Small intestine (tissue), 7 donors: ENCODE results near the gene BAD. TPM values are rescaled to one million over a fixed set of nuclear protein-coding genes. Genes with fewer than 3 reads are reported as not detected.

Experiments
- DNase-seq, 2 donors: peaks; one replicate each; pipeline versions ENCODE4 v3.0.0 to v3.0.0-alpha.2; 2013
- FAIRE-seq: peaks from 2 replicates; lab custom pipeline; 2012; peaks lifted over from hg19 to GRCh38; lab: Jason Lieb, UNC
- H3K27ac ChIP-seq, 3 donors: one replicate each; pipeline ENCODE4 v1.5.1; 2013; ENCODE audit warnings: low read length in 2 of 3, mild to moderate bottlenecking in 2 of 3, control low read depth in 1 of 3, inconsistent platforms in 1 of 3, low read depth in 1 of 3, moderate library complexity in 1 of 3
- H3K27me3 ChIP-seq, 3 donors: one replicate each; pipeline ENCODE4 v1.6.1; 2013; ENCODE audit warnings: low read length in 3 of 3, inconsistent platforms in 1 of 3; ENCODE audit not compliant: control insufficient read depth in 3 of 3, insufficient read depth in 3 of 3
- H3K36me3 ChIP-seq, 3 donors: one replicate each; pipeline ENCODE4 v1.6.1; 2013; ENCODE audit warnings: low read length in 3 of 3, inconsistent platforms in 1 of 3, low read depth in 1 of 3, mild to moderate bottlenecking in 1 of 3, moderate library complexity in 1 of 3; ENCODE audit not compliant: control insufficient read depth in 3 of 3, insufficient read depth in 2 of 3
- H3K4me1 ChIP-seq, 3 donors: one replicate each; pipeline ENCODE4 v1.6.1; 2013; ENCODE audit warnings: low read length in 2 of 3, inconsistent platforms in 1 of 3, low read depth in 1 of 3, mild to moderate bottlenecking in 1 of 3, moderate library complexity in 1 of 3; ENCODE audit not compliant: control insufficient read depth in 3 of 3, insufficient read depth in 2 of 3
- H3K4me3 ChIP-seq, 3 donors: one replicate each; pipeline ENCODE4 v1.5.1; 2013; ENCODE audit warnings: low read length in 3 of 3, control low read depth in 1 of 3, inconsistent platforms in 1 of 3, low read depth in 1 of 3, mild to moderate bottlenecking in 1 of 3, moderate library complexity in 1 of 3
- H3K9me3 ChIP-seq, 2 donors: one replicate each; pipeline ENCODE4 v1.6.1; 2013; ENCODE audit warnings: low read depth in 1 of 2, low read length in 1 of 2; ENCODE audit not compliant: control insufficient read depth in 2 of 2, insufficient read depth in 1 of 2
- WGBS, 3 donors: extraction: QIAGEN DNeasy Blood & Tissue Kit; methylation state at CpG; one replicate each; pipeline ENCODE4 v1.1.7; 2013; 5-methylcytosine and 5-hydroxymethylcytosine counted together
- polyA plus RNA-seq, 4 donors: library from polyadenylated mRNA; stranded (reverse) in 3 of 4; unstranded in 1 of 4; fragments of 200-250 nt in 3 of 4; fragments of 120-200 nt in 1 of 4; gene quantifications; one replicate each; pipeline versions ENCODE4 v1.2.1 to v1.2.3, GENCODE V29; 2013
- donor health status: healthy with polysubstance abuse.
- donor health status: control.
- donor health status: control.
- donor health status: Bipolar disorder and iron deficiency.
- donor health status: healthy.

BAD gene
- polyA plus RNA-seq, 4 donors: 41.2 to 98.6 (median 74.1) TPM

DNA sequence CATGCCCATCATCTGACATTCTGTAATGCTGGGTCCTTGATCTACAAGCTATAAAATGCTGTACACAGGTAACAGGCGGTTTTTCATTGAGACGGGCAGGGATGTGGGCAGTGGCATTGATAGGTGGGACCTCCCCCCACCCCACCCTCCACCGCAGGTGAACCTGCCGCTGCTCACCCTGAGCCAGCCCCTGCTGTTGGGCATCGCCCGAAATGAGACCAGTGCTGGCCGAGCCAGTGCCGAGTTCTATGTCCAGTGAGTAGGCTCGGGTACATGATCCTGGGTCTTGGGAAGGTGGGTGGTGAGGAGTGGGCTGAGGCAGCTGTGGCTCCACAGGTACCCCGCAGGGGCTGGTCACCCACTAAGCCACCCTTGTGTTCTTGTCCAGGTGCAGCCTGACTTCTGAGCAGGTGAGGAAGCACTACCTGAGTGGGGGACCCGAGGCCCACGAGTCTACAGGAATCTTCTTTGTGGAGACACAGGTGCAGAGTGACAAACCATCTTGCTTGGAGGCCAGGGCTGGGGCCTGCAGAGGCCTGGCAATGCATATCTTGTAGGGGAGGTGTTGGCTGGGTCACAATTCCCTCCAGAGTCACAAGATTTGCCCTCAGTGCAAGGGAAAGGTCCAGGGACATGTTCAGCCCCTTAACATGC is 55.2 kb downstream of the BAD start:
- Histone ChIP-seq H3K36me3 (peaks cover 0 to 15% (median 0%) of the 10 kb centered on the region in 3 donors), H3K4me3 (peak overlapping the region in 1 of 3 donors; percentile 81), H3K9me3 (no peaks in the 10 kb centered on the region), H3K27ac (peak overlapping the region; percentile 58 to 97 (median 86)), H3K4me1 (peaks cover 0 to 50% (median 3%) of the 10 kb centered on the region in 3 donors), H3K27me3 (no peaks in the 10 kb centered on the region)
- FAIRE-seq: no peak
- WGBS, 3 donors: 83 to 87% (median 84%) methylated on average over 12 of the region's 12 CpGs
- DNase-seq: peak in 1 of 2 donors; percentile 55

DNA sequence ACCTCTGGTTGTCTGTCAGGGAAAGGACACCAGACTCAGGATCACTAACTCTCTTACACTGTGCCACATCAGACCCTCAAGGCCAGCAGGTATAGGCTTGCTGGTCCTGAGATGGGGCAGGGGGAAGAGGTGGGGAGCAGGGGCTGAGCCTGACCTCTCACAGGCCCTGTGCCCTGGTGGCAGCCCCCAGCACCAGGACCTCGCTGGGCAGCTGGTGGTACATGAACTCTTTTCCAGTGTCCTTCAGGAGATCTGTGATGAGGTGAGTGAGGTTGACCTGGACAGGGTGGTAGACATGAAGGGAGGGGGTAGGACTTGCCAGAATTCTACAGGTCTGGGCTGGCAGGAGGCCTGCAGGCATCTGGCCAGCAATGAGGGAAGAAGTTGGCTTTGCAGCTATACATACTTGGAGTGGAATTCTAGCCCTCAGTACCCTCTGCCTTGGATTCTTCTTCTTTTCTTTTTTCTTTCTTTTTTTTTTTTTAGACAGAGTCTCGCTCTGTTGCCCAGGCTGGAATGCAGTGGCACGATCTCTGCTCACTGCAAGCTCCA is 57.0 kb downstream of the BAD start:
- DNase-seq (no peak), FAIRE-seq (no peak)
- no peaks in the 10 kb centered on the region for H3K9me3 ChIP-seq
- H3K27ac ChIP-seq: peak overlapping the region in 1 of 3 donors; percentile 82
- WGBS, 3 donors: 79 to 84% (median 82%) methylated on average over 3 of the region's 3 CpGs
- H3K4me1 ChIP-seq: peaks cover 0 to 42% (median 3%) of the 10 kb centered on the region in 3 donors
- peaks cover 0 to 28% (median 0%) of the 10 kb centered on the region in 3 donors for H3K36me3 ChIP-seq
- no peaks in the 10 kb centered on the region for H3K27me3 ChIP-seq
- H3K4me3 ChIP-seq: peak overlapping the region in 2 of 3 donors; percentile 73 to 83

DNA sequence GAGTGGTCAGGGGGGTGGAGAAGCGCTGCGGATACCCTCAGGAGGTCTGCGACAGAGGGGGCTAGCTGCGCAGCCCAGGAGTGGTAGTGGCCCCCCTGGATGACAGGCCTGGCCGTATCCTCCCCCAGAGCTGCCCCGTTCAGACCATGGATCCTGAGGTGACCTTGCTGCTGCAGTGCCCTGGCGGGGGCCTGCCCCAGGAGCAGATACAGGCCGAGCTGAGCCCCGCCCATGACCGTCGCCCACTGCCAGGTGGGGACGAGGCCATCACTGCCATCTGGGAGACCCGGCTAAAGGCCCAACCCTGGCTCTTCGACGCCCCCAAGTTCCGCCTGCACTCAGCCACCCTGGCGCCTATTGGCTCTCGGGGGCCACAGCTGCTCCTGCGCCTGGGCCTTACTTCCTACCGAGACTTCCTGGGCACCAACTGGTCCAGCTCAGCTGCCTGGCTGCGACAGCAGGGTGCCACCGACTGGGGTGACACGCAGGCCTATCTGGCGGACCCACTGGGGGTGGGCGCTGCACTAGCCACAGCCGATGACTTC is 57.9 kb downstream of the BAD start:
- DNase-seq (peak; percentile 73 to 74), FAIRE-seq (no peak)
- 1 to 7% (median 4%) methylated on average over 24 to 26 of the region's 26 CpGs for WGBS, 3 donors

DNA sequence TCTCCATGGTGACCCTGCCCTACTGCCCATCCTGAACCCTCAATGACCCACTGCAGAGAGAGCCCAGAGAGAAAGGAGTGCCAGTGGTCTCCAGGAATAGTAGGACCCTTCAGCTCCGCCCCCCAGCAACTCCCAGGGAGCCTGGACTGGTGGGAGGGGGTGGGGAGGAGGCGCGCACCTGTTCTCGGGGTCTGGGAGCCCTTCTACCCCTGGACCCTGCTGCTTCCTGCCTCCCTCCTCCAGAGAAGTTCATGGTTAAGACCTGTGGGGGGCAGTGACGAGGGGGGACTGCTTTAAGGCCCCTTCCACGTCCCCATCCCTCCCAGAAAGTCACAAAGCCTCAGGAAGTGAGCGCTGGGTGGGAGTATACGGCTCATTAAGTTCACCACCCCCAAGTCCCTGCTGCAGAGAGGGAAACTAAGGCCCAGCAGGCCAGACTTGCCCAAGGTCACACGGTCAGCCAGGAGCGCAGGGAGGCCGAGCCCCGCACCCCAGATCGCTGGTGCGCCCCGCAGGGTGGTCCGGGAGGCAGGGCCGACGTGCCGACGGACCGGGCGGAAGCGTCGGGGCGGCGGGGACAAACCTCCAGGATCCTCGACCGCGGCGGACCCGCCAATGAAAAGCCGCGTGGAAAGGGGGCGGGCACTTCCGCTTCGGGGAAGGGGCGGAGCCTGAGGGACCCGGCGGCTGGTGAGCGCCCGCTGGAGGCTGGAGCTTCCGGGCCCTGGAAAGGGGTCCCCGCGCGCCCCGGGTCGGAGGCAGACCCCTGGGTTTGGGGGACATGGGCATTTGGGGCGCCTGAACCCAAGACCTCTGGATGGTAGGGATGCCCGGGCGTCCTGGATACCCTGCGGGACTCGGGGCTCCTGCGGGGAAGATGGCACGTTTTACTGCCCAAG is 58.6 kb downstream of the BAD start, which contains the start of the genes NUDT22 and TRPT1:
NUDT22 (plus strand) TSS at position 667 of the 899 bp plus-strand sequence. CDS start 379 bp downstream, outside the sequence.
TRPT1 (minus strand) TSS at position 579 of the 899 bp plus-strand sequence; CDS start at position 253, 326 bp downstream.
- 0% methylated on average over 49 to 54 of the region's 54 CpGs for WGBS, 3 donors
- no peak for FAIRE-seq
- Histone ChIP-seq H3K27me3 (no peaks in the 10 kb centered on the region), H3K4me1 (peaks cover 0 to 31% (median 3%) of the 10 kb centered on the region in 3 donors), H3K36me3 (peaks cover 0 to 30% (median 0%) of the 10 kb centered on the region in 3 donors), H3K9me3 (no peaks in the 10 kb centered on the region), H3K27ac (peak within 1 kb of the TSS; percentile 67 to 89 (median 82)), H3K4me3 (peak within 1 kb of the TSS; percentile 59 to 83 (median 73))
- DNase-seq: peak; percentile 91 to 95

More for the DNA sequence above, 57.9 kb downstream of the BAD start:
- no peaks in the 10 kb centered on the region for H3K9me3 ChIP-seq
- peak overlapping the region; percentile 67 to 89 (median 82) for H3K27ac ChIP-seq
- no peaks in the 10 kb centered on the region for H3K27me3 ChIP-seq
- peaks cover 0 to 36% (median 3%) of the 10 kb centered on the region in 3 donors for H3K4me1 ChIP-seq
- peaks cover 0 to 24% (median 0%) of the 10 kb centered on the region in 3 donors for H3K36me3 ChIP-seq
- H3K4me3 ChIP-seq: peak overlapping the region; percentile 59 to 83 (median 73)

DNA sequence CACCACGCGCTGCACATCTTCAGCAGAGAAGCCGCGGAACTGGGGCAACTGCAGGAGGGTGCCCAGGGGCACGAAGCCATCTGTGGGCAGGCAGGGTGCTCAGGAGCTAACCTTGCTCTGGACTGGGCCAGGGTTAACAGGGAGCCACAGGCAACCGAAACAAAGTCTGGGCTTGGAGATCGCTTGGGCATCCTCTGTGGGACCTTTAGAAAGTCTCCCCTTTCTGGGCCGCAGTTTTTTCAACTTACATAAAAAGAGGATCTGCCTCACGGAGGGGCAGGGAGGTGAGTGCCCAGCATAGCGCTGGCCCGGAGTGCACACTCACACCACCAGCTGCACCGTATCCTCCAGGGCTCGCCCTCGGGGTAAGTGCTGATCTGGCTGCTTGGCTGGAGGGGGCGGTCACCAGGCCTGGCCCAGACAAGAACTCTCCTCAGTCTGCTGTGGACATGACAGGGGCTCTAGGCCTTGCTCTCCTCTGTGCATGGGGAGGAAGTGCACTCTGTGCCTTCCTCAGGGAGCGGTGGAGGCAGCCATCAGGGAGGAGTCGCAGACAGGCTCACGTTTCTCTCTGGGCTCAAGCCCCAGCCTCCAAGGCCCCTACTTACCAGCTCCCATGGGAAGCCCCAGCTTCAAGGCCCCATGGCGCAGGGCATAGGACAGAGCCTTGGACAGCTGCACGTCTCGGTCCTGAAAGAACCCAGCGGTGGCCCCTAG is 59.4 kb downstream of the BAD start:
- peaks cover 0 to 38% (median 2%) of the 10 kb centered on the region in 3 donors for H3K36me3 ChIP-seq
- no peaks in the 10 kb centered on the region for H3K9me3 ChIP-seq
- DNase-seq (no peak), FAIRE-seq (no peak)
- H3K27me3 ChIP-seq: no peaks in the 10 kb centered on the region
- peak overlapping the region in 2 of 3 donors; percentile 73 to 83 for H3K4me3 ChIP-seq
- H3K4me1 ChIP-seq: peaks cover 0 to 30% (median 3%) of the 10 kb centered on the region in 3 donors
- WGBS, 3 donors: 59 to 60% (median 59%) methylated on average over 22 of the region's 22 CpGs
- H3K27ac ChIP-seq: peak overlapping the region; percentile 57 to 82 (median 62)

GRCh38 chr11:64224151-64224890 is 60.1 kb downstream of the BAD start:
- 88 to 91% (median 90%) methylated on average over 17 of the region's 17 CpGs for WGBS, 3 donors
- no peak for DNase-seq
- H3K4me1 ChIP-seq: peaks cover 0 to 23% (median 1%) of the 10 kb centered on the region in 3 donors
- no peaks in the 10 kb centered on the region for H3K9me3 ChIP-seq
- peaks cover 4 to 45% (median 6%) of the 10 kb centered on the region in 3 donors for H3K36me3 ChIP-seq
- H3K4me3 ChIP-seq: no peak overlapping the region
- no peaks in the 10 kb centered on the region for H3K27me3 ChIP-seq
- FAIRE-seq: no peak
- no peak overlapping the region for H3K27ac ChIP-seq

DNA sequence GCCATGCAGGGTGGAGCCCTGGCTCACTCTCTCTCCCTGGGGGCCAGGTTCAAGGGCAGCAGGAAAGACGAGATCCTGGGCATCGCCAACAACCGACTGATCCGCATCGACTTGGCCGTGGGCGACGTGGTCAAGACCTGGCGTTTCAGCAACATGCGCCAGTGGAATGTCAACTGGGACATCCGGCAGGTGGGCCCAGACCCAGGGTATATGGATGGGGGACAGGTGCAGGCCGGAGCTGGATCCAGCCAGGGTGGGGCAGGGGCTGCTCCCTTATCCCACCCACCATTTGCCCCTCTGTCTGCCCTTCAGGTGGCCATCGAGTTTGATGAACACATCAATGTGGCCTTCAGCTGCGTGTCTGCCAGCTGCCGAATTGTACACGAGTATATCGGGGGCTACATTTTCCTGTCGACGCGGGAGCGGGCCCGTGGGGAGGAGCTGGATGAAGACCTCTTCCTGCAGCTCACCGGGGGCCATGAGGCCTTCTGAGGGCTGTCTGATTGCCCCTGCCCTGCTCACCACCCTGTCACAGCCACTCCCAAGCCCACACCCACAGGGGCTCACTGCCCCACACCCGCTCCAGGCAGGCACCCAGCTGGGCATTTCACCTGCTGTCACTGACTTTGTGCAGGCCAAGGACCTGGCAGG is 61.3 kb downstream of the BAD start:
- FAIRE-seq (no peak), DNase-seq (no peak)
- H3K27ac ChIP-seq: peak overlapping the region in 1 of 3 donors; percentile 14
- no peaks in the 10 kb centered on the region for H3K9me3 ChIP-seq
- H3K36me3 ChIP-seq: peaks cover 4 to 56% (median 6%) of the 10 kb centered on the region in 3 donors
- no peak overlapping the region for H3K4me3 ChIP-seq
- WGBS, 3 donors: 86 to 88% (median 88%) methylated on average over 24 of the region's 24 CpGs
- H3K4me1 ChIP-seq: peaks cover 0 to 18% (median 1%) of the 10 kb centered on the region in 3 donors
- H3K27me3 ChIP-seq: no peaks in the 10 kb centered on the region
